Astrocyte of the cerebellum (primary cell): ENCODE measurements around the gene HCN1.
"Not testable (repeated sequence)": the region's sequence is repeated elsewhere in the genome, so short reads cannot be mapped to it uniquely, and the experiment has no call there.

Experiments used
- DNase-seq: peaks from one replicate; pipeline ENCODE4 v3.0.0-alpha.2; 2011; ENCODE audit warnings: low read depth
- H3K4me3 ChIP-seq: 2 replicates; pipeline ENCODE4 v1.5.1; 2011; ENCODE audit warnings: mild to moderate bottlenecking, low read depth, low read length, moderate library complexity
- in situ Hi-C: cut with HindIII; loops from 2 replicates; pipeline ENCODE4 v1.10.0; 2017; ENCODE audit warnings: low sequenced_read_pairs
- TF ChIP-seq, protein P1 (sequence below): IDR thresholded peaks from 2 replicates; pipeline ENCODE4 v1.5.1; 2012; ENCODE audit warnings: low read length, low read depth, moderate library complexity, mild to moderate bottlenecking; ENCODE audit errors: missing control alignments

Gene HCN1

DNA sequence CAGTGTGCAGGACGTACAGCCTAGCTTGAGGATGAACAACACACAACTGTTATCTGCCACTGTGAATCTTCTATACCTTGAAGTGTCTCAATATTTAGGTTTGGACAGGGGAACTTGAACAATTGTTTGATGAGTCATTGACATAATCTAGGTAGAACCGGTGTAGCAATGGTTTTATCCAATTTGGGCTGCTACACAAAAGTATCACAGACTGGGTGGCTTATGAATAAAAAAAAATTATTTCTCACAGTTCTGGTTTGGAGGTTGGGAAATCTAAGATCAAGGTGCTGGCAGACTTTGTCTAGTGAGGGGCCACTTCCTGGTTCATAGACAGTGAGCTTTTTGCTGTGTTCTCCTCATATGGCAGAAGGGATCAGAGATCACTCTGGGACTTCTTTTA is 359.7 kb downstream of the HCN1 start:
- in situ Hi-C loops, result no loop called here
- DNase-seq, result no peak
- TF ChIP-seq, protein P1, sequence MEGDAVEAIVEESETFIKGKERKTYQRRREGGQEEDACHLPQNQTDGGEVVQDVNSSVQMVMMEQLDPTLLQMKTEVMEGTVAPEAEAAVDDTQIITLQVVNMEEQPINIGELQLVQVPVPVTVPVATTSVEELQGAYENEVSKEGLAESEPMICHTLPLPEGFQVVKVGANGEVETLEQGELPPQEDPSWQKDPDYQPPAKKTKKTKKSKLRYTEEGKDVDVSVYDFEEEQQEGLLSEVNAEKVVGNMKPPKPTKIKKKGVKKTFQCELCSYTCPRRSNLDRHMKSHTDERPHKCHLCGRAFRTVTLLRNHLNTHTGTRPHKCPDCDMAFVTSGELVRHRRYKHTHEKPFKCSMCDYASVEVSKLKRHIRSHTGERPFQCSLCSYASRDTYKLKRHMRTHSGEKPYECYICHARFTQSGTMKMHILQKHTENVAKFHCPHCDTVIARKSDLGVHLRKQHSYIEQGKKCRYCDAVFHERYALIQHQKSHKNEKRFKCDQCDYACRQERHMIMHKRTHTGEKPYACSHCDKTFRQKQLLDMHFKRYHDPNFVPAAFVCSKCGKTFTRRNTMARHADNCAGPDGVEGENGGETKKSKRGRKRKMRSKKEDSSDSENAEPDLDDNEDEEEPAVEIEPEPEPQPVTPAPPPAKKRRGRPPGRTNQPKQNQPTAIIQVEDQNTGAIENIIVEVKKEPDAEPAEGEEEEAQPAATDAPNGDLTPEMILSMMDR, result no peak
- H3K4me3 ChIP-seq, result no peak overlapping the region

DNA sequence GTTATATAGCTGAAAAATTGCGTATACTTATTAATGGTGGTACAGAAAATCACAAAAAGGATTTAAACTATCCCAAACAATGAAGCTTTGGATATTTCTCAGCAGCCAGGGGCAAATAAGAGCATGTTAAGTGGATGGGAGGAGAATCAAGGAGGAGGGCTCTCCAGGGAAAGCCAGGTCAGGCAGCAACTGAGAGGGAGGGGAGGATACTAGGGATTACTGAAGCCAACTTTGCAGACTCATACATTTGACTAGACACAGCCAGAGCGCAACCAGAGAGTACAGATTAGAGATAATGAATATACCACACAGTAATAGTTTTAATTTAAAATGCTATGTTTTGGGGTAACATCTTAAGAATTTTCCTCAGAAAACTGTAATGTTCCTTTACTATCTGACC is 360.2 kb downstream of the HCN1 start:
- TF ChIP-seq, protein P1, result no peak
- no peak for DNase-seq
- no peak overlapping the region for H3K4me3 ChIP-seq
- in situ Hi-C loops, result no loop called here

GRCh38 chr5:45335346-45335745 is 360.8 kb downstream of the HCN1 start:
- no peak overlapping the region for H3K4me3 ChIP-seq
- TF ChIP-seq, protein P1, result no peak
- in situ Hi-C loops, result no loop called here
- DNase-seq, result no peak

- no peak overlapping the region for H3K4me3 ChIP-seq
- TF ChIP-seq, protein P1, result no peak
- in situ Hi-C loops, result no loop called here
- DNase-seq, result no peak
Measured at GRCh38 chr5:45334939-45335338, 361.2 kb downstream of the HCN1 start.

GRCh38 chr5:45312627-45313026 is 383.6 kb downstream of the HCN1 start:
- H3K4me3 ChIP-seq, DNase-seq, in situ Hi-C loops: not testable (repeated sequence)

GRCh38 chr5:45295231-45295630 is 400.9 kb downstream of the HCN1 start:
- DNase-seq, result no peak
- in situ Hi-C loops, result no loop called here
- H3K4me3 ChIP-seq, result no peak overlapping the region
- TF ChIP-seq, protein P1, result no peak

- H3K4me3 ChIP-seq, result no peak overlapping the region
- TF ChIP-seq, protein P1, result no peak
- in situ Hi-C loops, result no loop called here
- no peak for DNase-seq
Measured at GRCh38 chr5:45288746-45289145, 407.4 kb downstream of the HCN1 start.
